ENCODE measurements around the gene MAPK12. TPM values are rescaled to one million over a fixed set of nuclear protein-coding genes. Genes with fewer than 3 reads are reported as not detected.
A peak's percentile ranks its signal among the peaks of the same experiment; 100 is the strongest.

MAPK12 gene
- total and polyA plus RNA-seq, 2 of the 4 experiments (the other 2 are of a cell fraction): 41.0 to 56.3 TPM

- Histone ChIP-seq H4K91ac (ENCODE audit: insufficient read depth, low read depth, low read length) (no peak overlapping the region), H3K9me1 (ENCODE audit: insufficient read depth, low read length) (0 out of 2 replicates have a peak, but pooled peaks cover 3% of the 10 kb centered on the region), H4K8ac (ENCODE audit: low read depth in 2 of 2, low read length in 2 of 2) (no peak overlapping the region), H4K20me1 (ENCODE audit: insufficient read depth, low read length) (peaks cover 28% of the 10 kb centered on the region), H3K36me3 (ENCODE audit: control insufficient read depth, insufficient read depth, low read length) (peaks cover 21% of the 10 kb centered on the region), H2AK9ac (replicated peaks; ENCODE audit: low read depth, low read length, poor library complexity) (no peak overlapping the region), H3K27me3 (ENCODE audit: control insufficient read depth, insufficient read depth, low read length) (no peaks in the 10 kb centered on the region), H3K9ac (ENCODE audit: low read depth, low read length) (no peak overlapping the region), H4K5ac (ENCODE audit: low read depth, low read length) (no peak overlapping the region), H2BK120ac (ENCODE audit: low read depth, low read length) (no peak overlapping the region), H3K4me1 (ENCODE audit: control insufficient read depth, insufficient read depth, low read length) (peaks cover 17% of the 10 kb centered on the region), H3K9me3 (ENCODE audit: control insufficient read depth, insufficient read depth, low read length) (no peaks in the 10 kb centered on the region), H2BK5ac (ENCODE audit: low read depth, low read length, poor library complexity, severe bottlenecking) (no peak overlapping the region), H3K4me2 (ENCODE audit: low read depth, low read length) (no peak overlapping the region), H3K23ac (ENCODE audit: low read depth, low read length) (no peak overlapping the region), H3K18ac (ENCODE audit: low read depth, low read length) (no peak overlapping the region), H2BK15ac (ENCODE audit: low read depth, low read length) (no peak overlapping the region), H3K14ac (replicated peaks; ENCODE audit: low read depth, low read length) (no peak overlapping the region), H3K27ac (ENCODE audit: insufficient read depth, low read length) (no peak overlapping the region), H2AK5ac (ENCODE audit: low read depth, low read length) (0 out of 2 replicates have a peak overlapping the region, but pooled peaks have one; percentile 17), H3K56ac (ENCODE audit: extremely low read depth, insufficient read depth, low read length) (no peak overlapping the region), H3K4me3 (ENCODE audit: insufficient read depth, low read depth, low read length) (no peak overlapping the region), H3K4ac (ENCODE audit: low read depth, low read length) (no peak overlapping the region), H2BK20ac (ENCODE audit: low read depth, low read length) (no peak overlapping the region), H3K79me1 (ENCODE audit: low read depth in 1 of 2, low read length in 2 of 2) (peaks cover 15 to 60% of the 10 kb centered on the region in 2 experiments), H2AFZ (replicated peaks; ENCODE audit: low read length, poor library complexity) (no peak overlapping the region)
- dilution Hi-C loops (cut with HindIII; ENCODE audit: low sequenced_read_pairs, unreplicated experiment) (no loop called here), in situ Hi-C loops (cut with MboI; ENCODE audit: low sequenced_read_pairs) (no loop called here), intact Hi-C loops (cut with micrococcal nuclease) (no loop called here)
- WGBS, 2 experiments (ENCODE audit: extremely low coverage in 2 of 2, insufficient read length in 1 of 2): 90% methylated on average over 7 of the region's 20 CpGs; no CpG with 5 or more reads in 1 of the 2 experiments
- ATAC-seq (ENCODE audit: low read depth) (no peak), DNase-seq (no peak)
- TF ChIP-seq MAZ (IDR thresholded peaks at IDR 0.05; ENCODE audit: borderline replicate concordance, low read depth, low read length) (no peak), RAD21 (IDR thresholded peaks at IDR 0.05; ENCODE audit: low read length) (no peak), BHLHE40 (IDR thresholded peaks at IDR 0.05; ENCODE audit: low read depth, low read length) (no peak), POLR2A (IDR thresholded peaks at IDR 0.05; ENCODE audit: low read depth, low read length) (no peak), ELK1 (IDR thresholded peaks at IDR 0.05; ENCODE audit: borderline replicate concordance, low read depth, low read length) (no peak), MXI1 (IDR thresholded peaks at IDR 0.05; ENCODE audit: borderline replicate concordance, low read depth, low read length) (no peak), USF2 (IDR thresholded peaks at IDR 0.05; ENCODE audit: low read depth, low read length) (no peak), MAFK (IDR thresholded peaks at IDR 0.05; ENCODE audit: low read depth, low read length) (no peak), FOS (IDR thresholded peaks at IDR 0.05; ENCODE audit: low read depth, low read length) (no peak), RFX5 (IDR thresholded peaks at IDR 0.05; ENCODE audit: low read depth, low read length) (no peak), NFE2L2 (IDR thresholded peaks at IDR 0.05; ENCODE audit: low read depth, low read length) (no peak), CEBPB (IDR thresholded peaks at IDR 0.05; ENCODE audit: low read depth, low read length) (no peak)
- ChIA-PET POLR2A (ENCODE audit: unreplicated experiment) (no interaction called here), CTCF (no interaction called here)
- BruUV-seq (replicated peaks): no TSS peak
Observed at GRCh38 chr22:50246242-50247175, 15.0 kb downstream of the MAPK12 start.
